IPS DF 4.7 (cell line): ENCODE results near the gene GABRA5.

Experiments used
- DNase-seq: peaks from one replicate; pipeline ENCODE4 v3.0.0-alpha.2; 2013; ENCODE audit warnings: low spot score; ENCODE audit errors: extremely low read depth

The GABRA5 gene

GRCh38 chr15:26921433-26921832, 54.6 kb downstream of the GABRA5 start:
- no peak for DNase-seq

GRCh38 chr15:26926081-26926480, 59.2 kb downstream of the GABRA5 start:
- no peak for DNase-seq

DNA sequence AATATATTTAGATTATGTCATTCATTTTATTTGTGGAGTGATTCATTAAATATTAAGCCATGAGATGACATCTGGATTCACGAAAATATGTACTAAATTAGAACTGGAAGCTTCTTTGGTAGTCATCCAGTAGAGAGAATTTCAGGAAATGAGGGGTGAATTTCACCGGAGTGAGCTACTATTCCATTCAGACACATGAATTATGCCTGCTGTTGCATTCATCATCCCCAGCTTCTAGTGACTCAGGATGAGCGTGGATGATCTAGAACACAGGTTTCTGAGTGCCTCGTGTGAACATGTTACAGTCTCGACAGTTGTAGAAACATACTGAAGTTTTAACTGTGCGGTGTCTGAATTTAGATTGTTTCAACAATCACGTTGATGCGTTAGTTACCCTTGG, 61.2 kb downstream of the GABRA5 start:
- no peak for DNase-seq

GRCh38 chr15:26929588-26929987, 62.7 kb downstream of the GABRA5 start:
- DNase-seq, result no peak

DNA sequence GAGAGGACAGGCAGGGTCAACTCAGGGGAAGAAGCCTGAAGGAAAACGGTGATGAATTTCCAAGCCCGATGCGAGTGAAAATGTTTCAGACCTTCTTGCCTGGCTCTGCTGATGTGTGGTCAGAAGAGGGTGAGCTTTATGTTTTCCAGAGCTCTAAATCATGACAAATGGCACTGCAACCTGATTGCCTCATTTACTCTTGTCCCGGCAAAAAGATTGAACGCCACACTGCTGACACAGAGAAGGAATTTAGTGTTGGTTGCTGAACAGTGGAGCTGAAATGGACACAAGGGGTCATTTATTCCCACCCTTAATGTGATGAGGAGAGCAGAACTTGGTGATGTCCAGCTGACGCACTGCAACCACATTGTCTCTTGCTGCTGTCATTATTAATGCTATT, 68.0 kb downstream of the GABRA5 start:
- DNase-seq, result no peak

DNA sequence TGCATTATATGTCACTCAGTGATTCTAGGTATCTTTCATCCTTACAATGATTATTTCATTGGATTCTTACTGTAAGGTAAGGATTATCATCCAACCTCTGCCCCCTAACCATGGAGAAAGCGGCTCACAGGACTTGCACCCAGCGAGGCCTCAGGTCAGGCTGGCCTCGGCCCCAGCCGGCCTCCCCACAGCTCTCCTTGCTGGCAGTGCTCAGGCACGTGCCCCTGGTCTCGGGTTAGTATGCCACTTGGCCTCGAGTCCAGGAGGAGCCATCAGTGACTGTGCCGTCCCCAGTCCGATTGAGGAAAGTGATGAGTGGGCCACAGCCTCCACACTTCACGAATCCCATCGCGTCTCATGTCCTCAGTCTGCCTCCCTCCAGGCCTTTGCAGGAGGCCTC, 68.5 kb downstream of the GABRA5 start:
- no peak for DNase-seq

GRCh38 chr15:26936502-26936901, 69.6 kb downstream of the GABRA5 start:
- DNase-seq, result no peak

DNA sequence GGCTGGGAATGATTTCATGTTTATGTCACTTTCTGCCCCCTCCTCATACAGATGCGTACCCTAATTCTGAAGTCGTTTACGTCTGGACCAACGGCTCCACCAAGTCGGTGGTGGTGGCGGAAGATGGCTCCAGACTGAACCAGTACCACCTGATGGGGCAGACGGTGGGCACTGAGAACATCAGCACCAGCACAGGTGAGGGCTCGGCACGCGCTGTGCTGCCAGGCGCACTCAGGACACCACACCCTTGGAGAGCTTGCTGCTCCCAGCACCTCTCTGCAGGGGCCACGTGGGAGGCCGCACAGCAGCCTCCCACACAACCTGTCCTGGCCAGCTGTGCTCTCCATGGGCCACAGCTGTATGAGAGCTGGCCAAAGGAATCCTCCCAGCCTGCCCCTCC, 70.3 kb downstream of the GABRA5 start:
- DNase-seq, result no peak

GRCh38 chr15:26939398-26939797, 72.5 kb downstream of the GABRA5 start:
- no peak for DNase-seq

DNA sequence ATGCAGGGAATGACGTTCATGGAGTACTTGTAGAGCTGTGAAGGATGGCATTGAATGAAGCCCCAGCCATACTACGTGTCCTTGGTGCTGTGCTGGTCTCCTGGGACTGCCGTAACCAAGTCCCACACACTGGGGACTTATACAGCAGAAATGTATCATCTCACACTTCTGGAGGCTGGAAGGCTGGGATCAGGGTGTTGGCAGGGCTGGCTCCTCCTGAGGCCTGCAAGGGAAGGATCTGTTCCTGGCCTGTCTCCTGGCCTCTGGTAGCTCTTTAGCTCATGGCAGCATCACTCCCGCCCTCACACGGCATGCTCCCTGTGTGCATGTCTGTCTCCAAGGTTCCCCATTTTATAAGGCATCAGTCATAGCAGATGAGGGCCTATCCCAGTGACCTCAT, 74.6 kb downstream of the GABRA5 start:
- DNase-seq, result no peak

DNA sequence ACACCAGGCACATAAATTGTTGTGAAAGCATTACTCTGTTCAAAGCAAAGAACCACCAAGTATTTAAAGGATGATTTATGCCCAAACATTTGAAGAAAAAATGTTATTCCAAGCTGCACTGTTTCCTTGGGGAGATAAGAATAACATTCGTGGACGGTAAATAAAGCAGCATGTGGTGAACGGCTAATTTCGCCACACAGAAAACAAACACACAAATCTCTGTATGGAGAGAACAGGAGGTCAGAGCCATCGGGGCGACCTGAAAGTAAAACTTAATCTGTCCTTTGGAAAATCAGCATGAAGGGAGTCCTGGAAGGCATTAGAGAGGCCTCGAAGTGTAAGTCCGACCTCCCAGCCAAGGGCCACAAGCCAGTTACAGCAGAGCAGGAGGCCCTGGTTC, 77.0 kb downstream of the GABRA5 start:
- no peak for DNase-seq

- DNase-seq, result no peak
These were observed 78.2 kb downstream of the GABRA5 start for GRCh38 chr15:26945046-26945445.

GRCh38 chr15:26950001-26950400, 83.1 kb downstream of the GABRA5 start:
- no peak for DNase-seq

DNA sequence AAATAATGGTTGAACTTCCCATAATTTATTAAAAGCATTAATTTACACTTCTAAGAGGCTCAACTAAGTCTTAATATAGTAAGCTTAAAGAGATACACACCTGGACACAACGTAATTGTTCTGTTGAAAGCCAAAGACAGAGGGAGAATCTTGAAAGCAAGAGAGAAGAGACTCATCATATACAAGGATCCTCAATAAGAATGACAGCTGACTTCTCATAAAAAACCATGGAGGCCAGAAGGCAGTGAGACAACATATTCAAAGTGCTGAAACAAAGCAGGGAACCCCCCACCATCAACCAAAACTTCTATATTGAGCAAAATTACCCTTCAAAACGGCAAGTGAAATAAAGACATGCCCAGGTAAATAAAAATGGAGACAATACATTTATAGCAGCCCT, 87.5 kb downstream of the GABRA5 start:
- no peak for DNase-seq

GRCh38 chr15:26967719-26968269, 100.9 kb downstream of the GABRA5 start:
- no peak for DNase-seq

- no peak for DNase-seq
These were observed 101.9 kb downstream of the GABRA5 start for GRCh38 chr15:26968806-26969205.

- DNase-seq, result no peak
These were observed 103.9 kb downstream of the GABRA5 start, which contains the start of gene GABRG3 for GRCh38 chr15:26970712-26971210. GABRG3 (plus strand) TSS chr15:26971181.

- DNase-seq, result no peak
These were observed 104.6 kb downstream of the GABRA5 start for GRCh38 chr15:26971271-26972018.

DNA sequence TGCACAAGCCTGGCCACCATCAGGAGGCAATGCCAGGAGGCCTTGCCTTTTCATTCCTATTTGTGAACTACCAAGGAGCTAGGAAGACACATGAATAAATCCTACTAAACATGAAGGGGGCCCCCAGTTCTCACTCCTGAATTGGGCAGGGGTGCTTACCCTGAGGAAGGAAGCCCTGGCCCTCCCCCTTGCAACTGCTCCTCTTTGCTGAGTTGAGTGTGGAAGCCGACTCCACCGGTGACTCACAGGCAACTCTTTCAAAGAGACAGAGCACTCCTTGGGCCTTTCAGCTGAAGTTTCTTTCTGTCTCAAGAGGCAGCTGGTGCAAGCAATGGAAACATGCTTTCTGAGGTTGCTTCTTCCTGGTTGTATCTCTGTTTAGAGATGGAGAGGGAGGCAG, 105.8 kb downstream of the GABRA5 start:
- DNase-seq, result no peak

- no peak for DNase-seq
These were observed 107.4 kb downstream of the GABRA5 start for GRCh38 chr15:26974120-26974780.

DNA sequence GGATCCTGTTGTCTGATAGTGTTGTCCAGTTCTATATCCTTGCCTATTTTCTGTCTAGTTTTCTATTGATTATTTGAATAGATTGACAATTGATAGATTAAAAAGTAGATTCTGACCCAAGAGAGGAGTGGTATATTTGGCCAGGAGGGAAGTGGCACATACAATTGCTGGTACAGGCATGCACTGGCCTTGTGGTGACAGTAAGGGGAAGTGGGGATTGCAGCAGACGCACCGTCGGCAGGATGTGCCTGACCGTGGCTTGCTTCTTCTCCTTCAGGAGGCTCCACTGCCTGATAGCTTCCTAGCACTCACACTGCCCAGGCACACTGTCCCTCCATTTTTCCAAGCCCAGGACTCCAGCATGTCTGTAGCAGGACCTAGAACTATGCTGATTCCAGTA, 114.6 kb downstream of the GABRA5 start:
- no peak for DNase-seq

- no peak for DNase-seq
These were observed 117.0 kb downstream of the GABRA5 start for GRCh38 chr15:26983822-26984221.

DNA sequence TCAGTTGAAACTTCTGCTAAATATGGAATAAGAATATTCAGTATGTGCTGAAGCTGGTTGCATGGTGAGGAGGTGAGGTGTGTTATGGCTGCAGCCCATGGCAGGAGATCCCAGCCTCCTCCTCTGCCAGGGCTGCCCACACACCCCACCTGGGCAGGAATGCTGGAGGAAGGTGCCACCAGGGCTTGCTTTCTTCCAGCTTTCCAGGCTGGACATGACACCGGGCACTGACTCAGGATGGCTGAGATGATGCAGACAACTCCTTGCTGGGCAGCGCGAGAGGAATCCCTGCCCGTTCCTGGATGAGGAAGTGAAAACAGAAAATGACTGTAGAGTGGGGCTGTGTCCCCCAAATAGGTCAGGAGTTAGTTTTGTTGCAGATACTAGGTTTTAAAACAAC, 118.2 kb downstream of the GABRA5 start:
- DNase-seq, result no peak
